ENCODE data around the gene GDF11.

GDF11 gene

GRCh38 chr12:55795950-55796349 lies 53.0 kb downstream of the GDF11 start:
- no peak for DNase-seq (ENCODE audit: low spot score)

- DNase-seq (ENCODE audit: low spot score) = no peak
Measured at GRCh38 chr12:55797068-55797467, 54.1 kb downstream of the GDF11 start.

- DNase-seq (ENCODE audit: low spot score) = no peak
Measured at GRCh38 chr12:55797550-55797949, 54.6 kb downstream of the GDF11 start.

All from left forelimb (tissue), 1 donor.